GM23338 (cell line): ENCODE data around the gene CHRNA5. TPM values are rescaled to one million over a fixed set of nuclear protein-coding genes. Genes with fewer than 3 reads are reported as not detected.
A peak's percentile ranks its signal among the peaks of the same experiment; 100 is the strongest.

ENCODE experiments used
- ATAC-seq: fragments of 200-7000 bp; cut with Tn5 transposase; 3 replicates; pipeline ENCODE4 v1.9.1; 2020
- DNase-seq: peaks from one replicate; pipeline ENCODE4 v3.0.0-alpha.2; 2015; ENCODE audit warnings: low spot score
- H2AFZ ChIP-seq: fragments of 200-600 bp; sonication (generic); 2 replicates; pipeline ENCODE4 v1.8.0; 2016; ENCODE audit warnings: antibody characterized with exemption, mild to moderate bottlenecking, moderate library complexity
- H3F3A ChIP-seq: fragments of 200-600 bp; sonication (generic); replicated peaks from 2 replicates; pipeline ENCODE4 v1.8.0; 2017; ENCODE audit warnings: antibody characterized with exemption, mixed run types, low read depth
- H3K27ac ChIP-seq: fragments of 200-600 bp; sonication (generic); 2 replicates; pipeline ENCODE4 v1.6.1; 2016; ENCODE audit warnings: low read depth
- H3K27me3 ChIP-seq: fragments of 200-600 bp; sonication (generic); 2 replicates; pipeline ENCODE4 v1.8.0; 2016; ENCODE audit warnings: mild to moderate bottlenecking, mixed run types, moderate library complexity; ENCODE audit not compliant: insufficient read depth
- H3K36me3 ChIP-seq: fragments of 200-600 bp; sonication (generic); 2 replicates; pipeline ENCODE4 v1.8.0; 2016; ENCODE audit warnings: mild to moderate bottlenecking; ENCODE audit not compliant: insufficient read depth
- H3K4me1 ChIP-seq: fragments of 200-600 bp; sonication (generic); 2 replicates; pipeline ENCODE4 v1.8.0; 2016; ENCODE audit warnings: mild to moderate bottlenecking, moderate library complexity; ENCODE audit not compliant: insufficient read depth
- H3K4me2 ChIP-seq: fragments of 200-600 bp; sonication (generic); 2 replicates; pipeline ENCODE4 v1.7.1; 2017; ENCODE audit warnings: mixed run types
- H3K4me3 ChIP-seq: fragments of 200-600 bp; sonication (generic); 2 replicates; pipeline ENCODE4 v1.6.1; 2016; ENCODE audit warnings: mixed run types
- H3K79me2 ChIP-seq: fragments of 200-600 bp; sonication (generic); replicated peaks from 2 replicates; pipeline ENCODE4 v1.8.0; 2017; ENCODE audit warnings: mild to moderate bottlenecking; ENCODE audit not compliant: insufficient read depth
- H3K9me2 ChIP-seq: fragments of 200-600 bp; sonication (generic); 2 replicates; pipeline ENCODE4 v1.8.0; 2017; ENCODE audit not compliant: insufficient read depth
- H4K20me1 ChIP-seq: fragments of 200-600 bp; sonication (generic); replicated peaks from 2 replicates; pipeline ENCODE4 v1.8.0; 2017; ENCODE audit warnings: mild to moderate bottlenecking; ENCODE audit not compliant: insufficient read depth
- H3K27ac Mint-ChIP-seq: 2 replicates; pipeline ENCODE4 v1.8.0; 2020; ENCODE audit warnings: inconsistent platforms, mild to moderate bottlenecking, moderate library complexity, mixed read lengths
- H3K27me3 Mint-ChIP-seq: 3 replicates; pipeline ENCODE4 v1.8.0; 2022; ENCODE audit warnings: low read depth, mild to moderate bottlenecking, moderate library complexity, mixed read lengths, inconsistent platforms; ENCODE audit not compliant: insufficient read depth, poor library complexity
- H3K36me3 Mint-ChIP-seq: 3 replicates; pipeline ENCODE4 v1.8.0; 2021; ENCODE audit warnings: low read depth, mild to moderate bottlenecking, inconsistent platforms, moderate library complexity, mixed read lengths
- H3K4me1 Mint-ChIP-seq: 3 replicates; pipeline ENCODE4 v1.8.0; 2020; ENCODE audit warnings: mild to moderate bottlenecking, inconsistent platforms, mixed read lengths
- H3K4me3 Mint-ChIP-seq: 3 replicates; pipeline ENCODE4 v1.8.0; 2021; ENCODE audit warnings: moderate library complexity, mild to moderate bottlenecking, inconsistent platforms, mixed read lengths
- H3K9me3 Mint-ChIP-seq: 3 replicates; pipeline ENCODE4 v1.8.0; 2020; ENCODE audit warnings: moderate library complexity, mild to moderate bottlenecking, inconsistent platforms, mixed read lengths
- CREB1 ChIP-seq: fragments of 250-450 bp; sonication (Bioruptor Pico); IDR thresholded peaks from 2 replicates; pipeline ENCODE4 v1.5.0; 2020; ENCODE audit warnings: low read depth, mild to moderate bottlenecking, moderate library complexity
- EZH2 ChIP-seq: fragments of 200-600 bp; sonication (generic); IDR thresholded peaks from one replicate; pipeline ENCODE4 v1.8.0; 2017; ENCODE audit warnings: antibody characterized with exemption, mild to moderate bottlenecking, low read depth; ENCODE audit not compliant: unreplicated experiment
- EZH2phosphoT487 ChIP-seq: fragments of 200-600 bp; sonication (generic); IDR thresholded peaks from one replicate; pipeline ENCODE4 v1.8.1; 2018; ENCODE audit warnings: antibody characterized with exemption; ENCODE audit not compliant: unreplicated experiment
- JUNB ChIP-seq: IDR thresholded peaks from one replicate; pipeline ENCODE4 v1.6.1; 2016; ENCODE audit warnings: antibody characterized with exemption; ENCODE audit not compliant: unreplicated experiment
- NANOG ChIP-seq: IDR thresholded peaks from 2 replicates; pipeline ENCODE4 v1.6.1; 2016; ENCODE audit warnings: antibody characterized with exemption, borderline replicate concordance
- POLR2AphosphoS5 ChIP-seq: IDR thresholded peaks from 2 replicates; pipeline ENCODE4 v1.6.1; 2016; ENCODE audit warnings: antibody characterized with exemption, low read depth
- STAT1 ChIP-seq: IDR thresholded peaks from one replicate; pipeline ENCODE4 v1.6.1; 2016; ENCODE audit warnings: antibody characterized with exemption; ENCODE audit not compliant: unreplicated experiment
- ZNF114 ChIP-seq: fragments of 250-450 bp; sonication (Bioruptor Pico); IDR thresholded peaks from 2 replicates; pipeline ENCODE4 v1.5.0; 2020; ENCODE audit warnings: mild to moderate bottlenecking, moderate library complexity
- ZNF331 ChIP-seq: fragments of 250-450 bp; sonication (Bioruptor Pico); IDR thresholded peaks from 2 replicates; pipeline ENCODE4 v1.5.0; 2020; ENCODE audit warnings: low read depth, mild to moderate bottlenecking, moderate library complexity
- polyA plus RNA-seq: library from polyadenylated mRNA; unstranded; fragments of >200 nt; fragmentation: Nextera tagmentation; extraction: Ambion mirVana; gene quantifications from 2 replicates; pipeline ENCODE4 v1.2.1, GENCODE V29; 2016
- total RNA-seq: library from RNA; depleted of rRNA; stranded (reverse); fragments of >200 nt; shearing (Covaris generic); gene quantifications from 2 replicates; pipeline ENCODE4 v1.2.3, GENCODE V29; 2014
- TF ChIP-seq, protein P1 (sequence below): IDR thresholded peaks from one replicate; pipeline ENCODE4 v1.6.1; 2018; ENCODE audit warnings: antibody characterized with exemption; ENCODE audit not compliant: unreplicated experiment
- TF ChIP-seq, protein P2 (sequence below), 2 experiments: fragments of 200-600 bp in 1 of 2; sonication (generic) in 1 of 2; conservative IDR thresholded peaks; 2 replicates each; pipeline versions ENCODE4 v1.5.1 to v1.6.1; 2016 to 2017; ENCODE audit warnings: antibody characterized with exemption in 2 of 2, low read depth in 2 of 2, mild to moderate bottlenecking in 2 of 2, moderate library complexity in 1 of 2
- TF ChIP-seq, protein P3 (sequence below): fragments of 250-450 bp; sonication (Bioruptor Pico); IDR thresholded peaks from 2 replicates; pipeline ENCODE4 v1.5.0; 2020; ENCODE audit warnings: mild to moderate bottlenecking, moderate library complexity
- TF ChIP-seq, protein P4 (sequence below): IDR thresholded peaks from 2 replicates; pipeline ENCODE4 v1.6.1; 2016; ENCODE audit warnings: antibody characterized with exemption

Gene CHRNA5
- total and polyA plus RNA-seq, 2 experiments from 2014 or later: 19.6 to 23.3 TPM

DNA sequence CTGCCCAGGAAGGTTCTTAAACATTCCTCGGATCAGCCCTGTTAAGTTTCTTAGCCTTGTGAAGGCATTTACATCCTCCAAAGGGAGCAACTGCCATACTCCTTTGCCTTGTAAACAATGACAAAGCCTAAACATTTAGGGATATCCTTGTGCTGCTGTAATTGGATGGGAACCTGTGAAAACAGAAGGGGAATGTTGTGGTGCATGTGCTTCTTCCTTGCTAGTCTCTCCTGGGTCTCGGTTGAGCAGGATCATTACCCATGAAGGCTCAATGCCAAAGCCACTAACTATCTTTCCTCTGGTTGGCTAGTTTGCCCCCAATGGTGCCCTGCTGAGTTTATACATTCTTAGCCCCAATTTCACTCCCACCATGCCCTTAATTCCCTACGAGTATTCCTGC lies 38.1 kb downstream of the CHRNA5 start:
- H2AFZ ChIP-seq: no peak overlapping the region
- H3K27ac ChIP-seq: no peak overlapping the region
- ATAC-seq (no peak), DNase-seq (peak; percentile 18)
- no peaks in the 10 kb centered on the region for H3K4me1 ChIP-seq
- H3K4me3 ChIP-seq: no peak overlapping the region
- H3K9me2 ChIP-seq: no peaks in the 10 kb centered on the region
- no peaks in the 10 kb centered on the region for H4K20me1 ChIP-seq
- no peaks in the 10 kb centered on the region for H3K36me3 ChIP-seq
- no peak overlapping the region; the same call in 2 of the 3 replicates for H3K4me3 Mint-ChIP-seq
- H3K79me2 ChIP-seq: no peaks in the 10 kb centered on the region
- TF ChIP-seq JUNB (no peak), STAT1 (no peak), EZH2 (no peak), CREB1 (CRISPR knock-in tag) (no peak), ZNF114 (CRISPR knock-in tag) (no peak), POLR2AphosphoS5 (no peak), ZNF331 (CRISPR knock-in tag) (no peak), NANOG (no peak), EZH2phosphoT487 (no peak)
- TF ChIP-seq, protein P1, sequence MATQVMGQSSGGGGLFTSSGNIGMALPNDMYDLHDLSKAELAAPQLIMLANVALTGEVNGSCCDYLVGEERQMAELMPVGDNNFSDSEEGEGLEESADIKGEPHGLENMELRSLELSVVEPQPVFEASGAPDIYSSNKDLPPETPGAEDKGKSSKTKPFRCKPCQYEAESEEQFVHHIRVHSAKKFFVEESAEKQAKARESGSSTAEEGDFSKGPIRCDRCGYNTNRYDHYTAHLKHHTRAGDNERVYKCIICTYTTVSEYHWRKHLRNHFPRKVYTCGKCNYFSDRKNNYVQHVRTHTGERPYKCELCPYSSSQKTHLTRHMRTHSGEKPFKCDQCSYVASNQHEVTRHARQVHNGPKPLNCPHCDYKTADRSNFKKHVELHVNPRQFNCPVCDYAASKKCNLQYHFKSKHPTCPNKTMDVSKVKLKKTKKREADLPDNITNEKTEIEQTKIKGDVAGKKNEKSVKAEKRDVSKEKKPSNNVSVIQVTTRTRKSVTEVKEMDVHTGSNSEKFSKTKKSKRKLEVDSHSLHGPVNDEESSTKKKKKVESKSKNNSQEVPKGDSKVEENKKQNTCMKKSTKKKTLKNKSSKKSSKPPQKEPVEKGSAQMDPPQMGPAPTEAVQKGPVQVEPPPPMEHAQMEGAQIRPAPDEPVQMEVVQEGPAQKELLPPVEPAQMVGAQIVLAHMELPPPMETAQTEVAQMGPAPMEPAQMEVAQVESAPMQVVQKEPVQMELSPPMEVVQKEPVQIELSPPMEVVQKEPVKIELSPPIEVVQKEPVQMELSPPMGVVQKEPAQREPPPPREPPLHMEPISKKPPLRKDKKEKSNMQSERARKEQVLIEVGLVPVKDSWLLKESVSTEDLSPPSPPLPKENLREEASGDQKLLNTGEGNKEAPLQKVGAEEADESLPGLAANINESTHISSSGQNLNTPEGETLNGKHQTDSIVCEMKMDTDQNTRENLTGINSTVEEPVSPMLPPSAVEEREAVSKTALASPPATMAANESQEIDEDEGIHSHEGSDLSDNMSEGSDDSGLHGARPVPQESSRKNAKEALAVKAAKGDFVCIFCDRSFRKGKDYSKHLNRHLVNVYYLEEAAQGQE: no peak
- TF ChIP-seq, protein P2, sequence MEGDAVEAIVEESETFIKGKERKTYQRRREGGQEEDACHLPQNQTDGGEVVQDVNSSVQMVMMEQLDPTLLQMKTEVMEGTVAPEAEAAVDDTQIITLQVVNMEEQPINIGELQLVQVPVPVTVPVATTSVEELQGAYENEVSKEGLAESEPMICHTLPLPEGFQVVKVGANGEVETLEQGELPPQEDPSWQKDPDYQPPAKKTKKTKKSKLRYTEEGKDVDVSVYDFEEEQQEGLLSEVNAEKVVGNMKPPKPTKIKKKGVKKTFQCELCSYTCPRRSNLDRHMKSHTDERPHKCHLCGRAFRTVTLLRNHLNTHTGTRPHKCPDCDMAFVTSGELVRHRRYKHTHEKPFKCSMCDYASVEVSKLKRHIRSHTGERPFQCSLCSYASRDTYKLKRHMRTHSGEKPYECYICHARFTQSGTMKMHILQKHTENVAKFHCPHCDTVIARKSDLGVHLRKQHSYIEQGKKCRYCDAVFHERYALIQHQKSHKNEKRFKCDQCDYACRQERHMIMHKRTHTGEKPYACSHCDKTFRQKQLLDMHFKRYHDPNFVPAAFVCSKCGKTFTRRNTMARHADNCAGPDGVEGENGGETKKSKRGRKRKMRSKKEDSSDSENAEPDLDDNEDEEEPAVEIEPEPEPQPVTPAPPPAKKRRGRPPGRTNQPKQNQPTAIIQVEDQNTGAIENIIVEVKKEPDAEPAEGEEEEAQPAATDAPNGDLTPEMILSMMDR (conservative IDR thresholded peaks at IDR 0.05; ENCODE audit: low read depth in 2 of 2): no peak
- TF ChIP-seq, protein P3, sequence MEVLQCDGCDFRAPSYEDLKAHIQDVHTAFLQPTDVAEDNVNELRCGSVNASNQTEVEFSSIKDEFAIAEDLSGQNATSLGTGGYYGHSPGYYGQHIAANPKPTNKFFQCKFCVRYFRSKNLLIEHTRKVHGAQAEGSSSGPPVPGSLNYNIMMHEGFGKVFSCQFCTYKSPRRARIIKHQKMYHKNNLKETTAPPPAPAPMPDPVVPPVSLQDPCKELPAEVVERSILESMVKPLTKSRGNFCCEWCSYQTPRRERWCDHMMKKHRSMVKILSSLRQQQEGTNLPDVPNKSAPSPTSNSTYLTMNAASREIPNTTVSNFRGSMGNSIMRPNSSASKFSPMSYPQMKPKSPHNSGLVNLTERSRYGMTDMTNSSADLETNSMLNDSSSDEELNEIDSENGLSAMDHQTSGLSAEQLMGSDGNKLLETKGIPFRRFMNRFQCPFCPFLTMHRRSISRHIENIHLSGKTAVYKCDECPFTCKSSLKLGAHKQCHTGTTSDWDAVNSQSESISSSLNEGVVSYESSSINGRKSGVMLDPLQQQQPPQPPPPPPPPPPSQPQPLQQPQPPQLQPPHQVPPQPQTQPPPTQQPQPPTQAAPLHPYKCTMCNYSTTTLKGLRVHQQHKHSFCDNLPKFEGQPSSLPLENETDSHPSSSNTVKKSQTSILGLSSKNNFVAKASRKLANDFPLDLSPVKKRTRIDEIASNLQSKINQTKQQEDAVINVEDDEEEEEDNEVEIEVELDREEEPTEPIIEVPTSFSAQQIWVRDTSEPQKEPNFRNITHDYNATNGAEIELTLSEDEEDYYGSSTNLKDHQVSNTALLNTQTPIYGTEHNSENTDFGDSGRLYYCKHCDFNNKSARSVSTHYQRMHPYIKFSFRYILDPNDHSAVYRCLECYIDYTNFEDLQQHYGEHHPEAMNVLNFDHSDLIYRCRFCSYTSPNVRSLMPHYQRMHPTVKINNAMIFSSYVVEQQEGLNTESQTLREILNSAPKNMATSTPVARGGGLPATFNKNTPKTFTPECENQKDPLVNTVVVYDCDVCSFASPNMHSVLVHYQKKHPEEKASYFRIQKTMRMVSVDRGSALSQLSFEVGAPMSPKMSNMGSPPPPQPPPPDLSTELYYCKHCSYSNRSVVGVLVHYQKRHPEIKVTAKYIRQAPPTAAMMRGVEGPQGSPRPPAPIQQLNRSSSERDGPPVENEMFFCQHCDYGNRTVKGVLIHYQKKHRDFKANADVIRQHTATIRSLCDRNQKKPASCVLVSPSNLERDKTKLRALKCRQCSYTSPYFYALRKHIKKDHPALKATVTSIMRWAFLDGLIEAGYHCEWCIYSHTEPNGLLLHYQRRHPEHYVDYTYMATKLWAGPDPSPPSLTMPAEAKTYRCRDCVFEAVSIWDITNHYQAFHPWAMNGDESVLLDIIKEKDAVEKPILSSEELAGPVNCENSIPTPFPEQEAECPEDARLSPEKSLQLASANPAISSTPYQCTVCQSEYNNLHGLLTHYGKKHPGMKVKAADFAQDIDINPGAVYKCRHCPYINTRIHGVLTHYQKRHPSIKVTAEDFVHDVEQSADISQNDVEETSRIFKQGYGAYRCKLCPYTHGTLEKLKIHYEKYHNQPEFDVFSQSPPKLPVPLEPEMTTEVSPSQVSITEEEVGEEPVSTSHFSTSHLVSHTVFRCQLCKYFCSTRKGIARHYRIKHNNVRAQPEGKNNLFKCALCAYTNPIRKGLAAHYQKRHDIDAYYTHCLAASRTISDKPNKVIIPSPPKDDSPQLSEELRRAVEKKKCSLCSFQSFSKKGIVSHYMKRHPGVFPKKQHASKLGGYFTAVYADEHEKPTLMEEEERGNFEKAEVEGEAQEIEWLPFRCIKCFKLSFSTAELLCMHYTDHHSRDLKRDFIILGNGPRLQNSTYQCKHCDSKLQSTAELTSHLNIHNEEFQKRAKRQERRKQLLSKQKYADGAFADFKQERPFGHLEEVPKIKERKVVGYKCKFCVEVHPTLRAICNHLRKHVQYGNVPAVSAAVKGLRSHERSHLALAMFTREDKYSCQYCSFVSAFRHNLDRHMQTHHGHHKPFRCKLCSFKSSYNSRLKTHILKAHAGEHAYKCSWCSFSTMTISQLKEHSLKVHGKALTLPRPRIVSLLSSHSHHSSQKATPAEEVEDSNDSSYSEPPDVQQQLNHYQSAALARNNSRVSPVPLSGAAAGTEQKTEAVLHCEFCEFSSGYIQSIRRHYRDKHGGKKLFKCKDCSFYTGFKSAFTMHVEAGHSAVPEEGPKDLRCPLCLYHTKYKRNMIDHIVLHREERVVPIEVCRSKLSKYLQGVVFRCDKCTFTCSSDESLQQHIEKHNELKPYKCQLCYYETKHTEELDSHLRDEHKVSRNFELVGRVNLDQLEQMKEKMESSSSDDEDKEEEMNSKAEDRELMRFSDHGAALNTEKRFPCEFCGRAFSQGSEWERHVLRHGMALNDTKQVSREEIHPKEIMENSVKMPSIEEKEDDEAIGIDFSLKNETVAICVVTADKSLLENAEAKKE (CRISPR knock-in tag): no peak
- TF ChIP-seq, protein P4, sequence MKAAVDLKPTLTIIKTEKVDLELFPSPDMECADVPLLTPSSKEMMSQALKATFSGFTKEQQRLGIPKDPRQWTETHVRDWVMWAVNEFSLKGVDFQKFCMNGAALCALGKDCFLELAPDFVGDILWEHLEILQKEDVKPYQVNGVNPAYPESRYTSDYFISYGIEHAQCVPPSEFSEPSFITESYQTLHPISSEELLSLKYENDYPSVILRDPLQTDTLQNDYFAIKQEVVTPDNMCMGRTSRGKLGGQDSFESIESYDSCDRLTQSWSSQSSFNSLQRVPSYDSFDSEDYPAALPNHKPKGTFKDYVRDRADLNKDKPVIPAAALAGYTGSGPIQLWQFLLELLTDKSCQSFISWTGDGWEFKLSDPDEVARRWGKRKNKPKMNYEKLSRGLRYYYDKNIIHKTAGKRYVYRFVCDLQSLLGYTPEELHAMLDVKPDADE: no peak
- H3K4me1 Mint-ChIP-seq: no peaks in the 10 kb centered on the region
- H3K36me3 Mint-ChIP-seq: peaks cover 65% of the 10 kb centered on the region
- peaks cover 54% of the 10 kb centered on the region for H3K9me3 Mint-ChIP-seq
- no peaks in the 10 kb centered on the region for H3K27me3 ChIP-seq
- H3K27me3 Mint-ChIP-seq: peaks cover 12% of the 10 kb centered on the region
- H3K27ac Mint-ChIP-seq: no peak overlapping the region
- no peak overlapping the region for H3K4me2 ChIP-seq
- H3F3A ChIP-seq: no peaks in the 10 kb centered on the region
